GM23338 (cell line): ENCODE results near the gene NDUFB5. TPM values are rescaled to one million over a fixed set of nuclear protein-coding genes. Genes with fewer than 3 reads are reported as not detected.
A peak's percentile ranks its signal among the peaks of the same experiment; 100 is the strongest.

Experiments
- ATAC-seq: fragments of 200-7000 bp; cut with Tn5 transposase; 3 replicates; pipeline ENCODE4 v1.9.1; 2020
- DNase-seq: peaks from one replicate; pipeline ENCODE4 v3.0.0-alpha.2; 2015; ENCODE audit warnings: low spot score
- H2AFZ ChIP-seq: fragments of 200-600 bp; sonication (generic); 2 replicates; pipeline ENCODE4 v1.8.0; 2016; ENCODE audit warnings: antibody characterized with exemption, mild to moderate bottlenecking, moderate library complexity
- H3F3A ChIP-seq: fragments of 200-600 bp; sonication (generic); replicated peaks from 2 replicates; pipeline ENCODE4 v1.8.0; 2017; ENCODE audit warnings: antibody characterized with exemption, mixed run types, low read depth
- H3K27ac ChIP-seq: fragments of 200-600 bp; sonication (generic); 2 replicates; pipeline ENCODE4 v1.6.1; 2016; ENCODE audit warnings: low read depth
- H3K27me3 ChIP-seq: fragments of 200-600 bp; sonication (generic); 2 replicates; pipeline ENCODE4 v1.8.0; 2016; ENCODE audit warnings: mild to moderate bottlenecking, mixed run types, moderate library complexity; ENCODE audit not compliant: insufficient read depth
- H3K36me3 ChIP-seq: fragments of 200-600 bp; sonication (generic); 2 replicates; pipeline ENCODE4 v1.8.0; 2016; ENCODE audit warnings: mild to moderate bottlenecking; ENCODE audit not compliant: insufficient read depth
- H3K4me1 ChIP-seq: fragments of 200-600 bp; sonication (generic); 2 replicates; pipeline ENCODE4 v1.8.0; 2016; ENCODE audit warnings: mild to moderate bottlenecking, moderate library complexity; ENCODE audit not compliant: insufficient read depth
- H3K4me2 ChIP-seq: fragments of 200-600 bp; sonication (generic); 2 replicates; pipeline ENCODE4 v1.7.1; 2017; ENCODE audit warnings: mixed run types
- H3K4me3 ChIP-seq: fragments of 200-600 bp; sonication (generic); 2 replicates; pipeline ENCODE4 v1.6.1; 2016; ENCODE audit warnings: mixed run types
- H3K79me2 ChIP-seq: fragments of 200-600 bp; sonication (generic); replicated peaks from 2 replicates; pipeline ENCODE4 v1.8.0; 2017; ENCODE audit warnings: mild to moderate bottlenecking; ENCODE audit not compliant: insufficient read depth
- H3K9me2 ChIP-seq: fragments of 200-600 bp; sonication (generic); 2 replicates; pipeline ENCODE4 v1.8.0; 2017; ENCODE audit not compliant: insufficient read depth
- H4K20me1 ChIP-seq: fragments of 200-600 bp; sonication (generic); replicated peaks from 2 replicates; pipeline ENCODE4 v1.8.0; 2017; ENCODE audit warnings: mild to moderate bottlenecking; ENCODE audit not compliant: insufficient read depth
- H3K27ac Mint-ChIP-seq: 2 replicates; pipeline ENCODE4 v1.8.0; 2020; ENCODE audit warnings: inconsistent platforms, mild to moderate bottlenecking, moderate library complexity, mixed read lengths
- H3K27me3 Mint-ChIP-seq: 3 replicates; pipeline ENCODE4 v1.8.0; 2022; ENCODE audit warnings: low read depth, mild to moderate bottlenecking, moderate library complexity, mixed read lengths, inconsistent platforms; ENCODE audit not compliant: insufficient read depth, poor library complexity
- H3K36me3 Mint-ChIP-seq: 3 replicates; pipeline ENCODE4 v1.8.0; 2021; ENCODE audit warnings: low read depth, mild to moderate bottlenecking, inconsistent platforms, moderate library complexity, mixed read lengths
- H3K4me1 Mint-ChIP-seq: 3 replicates; pipeline ENCODE4 v1.8.0; 2020; ENCODE audit warnings: mild to moderate bottlenecking, inconsistent platforms, mixed read lengths
- H3K4me3 Mint-ChIP-seq: 3 replicates; pipeline ENCODE4 v1.8.0; 2021; ENCODE audit warnings: moderate library complexity, mild to moderate bottlenecking, inconsistent platforms, mixed read lengths
- H3K9me3 Mint-ChIP-seq: 3 replicates; pipeline ENCODE4 v1.8.0; 2020; ENCODE audit warnings: moderate library complexity, mild to moderate bottlenecking, inconsistent platforms, mixed read lengths
- CREB1 ChIP-seq: fragments of 250-450 bp; sonication (Bioruptor Pico); IDR thresholded peaks from 2 replicates; pipeline ENCODE4 v1.5.0; 2020; ENCODE audit warnings: low read depth, mild to moderate bottlenecking, moderate library complexity
- JUNB ChIP-seq: IDR thresholded peaks from one replicate; pipeline ENCODE4 v1.6.1; 2016; ENCODE audit warnings: antibody characterized with exemption; ENCODE audit not compliant: unreplicated experiment
- NANOG ChIP-seq: IDR thresholded peaks from 2 replicates; pipeline ENCODE4 v1.6.1; 2016; ENCODE audit warnings: antibody characterized with exemption, borderline replicate concordance
- POLR2AphosphoS5 ChIP-seq: IDR thresholded peaks from 2 replicates; pipeline ENCODE4 v1.6.1; 2016; ENCODE audit warnings: antibody characterized with exemption, low read depth
- REST ChIP-seq: IDR thresholded peaks from one replicate; pipeline ENCODE4 v1.6.1; 2018; ENCODE audit warnings: antibody characterized with exemption; ENCODE audit not compliant: unreplicated experiment
- STAT1 ChIP-seq: IDR thresholded peaks from one replicate; pipeline ENCODE4 v1.6.1; 2016; ENCODE audit warnings: antibody characterized with exemption; ENCODE audit not compliant: unreplicated experiment
- ZNF114 ChIP-seq: fragments of 250-450 bp; sonication (Bioruptor Pico); IDR thresholded peaks from 2 replicates; pipeline ENCODE4 v1.5.0; 2020; ENCODE audit warnings: mild to moderate bottlenecking, moderate library complexity
- ZNF331 ChIP-seq: fragments of 250-450 bp; sonication (Bioruptor Pico); IDR thresholded peaks from 2 replicates; pipeline ENCODE4 v1.5.0; 2020; ENCODE audit warnings: low read depth, mild to moderate bottlenecking, moderate library complexity
- polyA plus RNA-seq: library from polyadenylated mRNA; unstranded; fragments of >200 nt; fragmentation: Nextera tagmentation; extraction: Ambion mirVana; gene quantifications from 2 replicates; pipeline ENCODE4 v1.2.1, GENCODE V29; 2016
- total RNA-seq: library from RNA; depleted of rRNA; stranded (reverse); fragments of >200 nt; shearing (Covaris generic); gene quantifications from 2 replicates; pipeline ENCODE4 v1.2.3, GENCODE V29; 2014
- TF ChIP-seq, protein P1 (sequence below): fragments of 250-450 bp; sonication (Bioruptor Pico); IDR thresholded peaks from 2 replicates; pipeline ENCODE4 v1.5.0; 2020; ENCODE audit warnings: mild to moderate bottlenecking, moderate library complexity
- TF ChIP-seq, protein P2 (sequence below): IDR thresholded peaks from 2 replicates; pipeline ENCODE4 v1.6.1; 2016; ENCODE audit warnings: antibody characterized with exemption

The NDUFB5 gene
- total and polyA plus RNA-seq, 2 experiments from 2014 or later, result 65.4 to 113 TPM

DNA sequence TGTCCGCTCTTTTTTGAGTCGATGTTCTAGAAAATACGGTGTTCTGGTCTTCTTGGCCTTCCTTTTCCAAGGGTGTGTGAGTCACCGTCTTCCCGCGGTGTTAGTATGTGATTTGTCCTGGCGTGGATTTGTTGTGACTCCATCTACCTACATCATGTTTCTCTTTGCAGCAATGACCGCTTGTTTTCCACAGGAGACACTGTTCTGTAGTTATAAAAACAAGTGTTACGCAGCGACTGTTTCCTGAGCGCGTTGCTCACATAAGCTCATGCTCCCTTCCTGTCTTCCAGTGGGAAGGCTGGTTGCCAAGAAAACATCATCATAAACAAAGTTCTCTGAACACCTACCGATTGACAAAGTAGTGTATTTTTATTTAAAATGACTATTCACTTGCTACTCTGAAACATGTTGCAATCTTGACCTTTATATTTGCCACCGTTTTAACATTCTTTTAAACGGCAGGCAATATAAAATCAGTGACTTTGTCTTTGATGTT is 67.2 kb downstream of the NDUFB5 start (continued):
- TF ChIP-seq, protein P1, sequence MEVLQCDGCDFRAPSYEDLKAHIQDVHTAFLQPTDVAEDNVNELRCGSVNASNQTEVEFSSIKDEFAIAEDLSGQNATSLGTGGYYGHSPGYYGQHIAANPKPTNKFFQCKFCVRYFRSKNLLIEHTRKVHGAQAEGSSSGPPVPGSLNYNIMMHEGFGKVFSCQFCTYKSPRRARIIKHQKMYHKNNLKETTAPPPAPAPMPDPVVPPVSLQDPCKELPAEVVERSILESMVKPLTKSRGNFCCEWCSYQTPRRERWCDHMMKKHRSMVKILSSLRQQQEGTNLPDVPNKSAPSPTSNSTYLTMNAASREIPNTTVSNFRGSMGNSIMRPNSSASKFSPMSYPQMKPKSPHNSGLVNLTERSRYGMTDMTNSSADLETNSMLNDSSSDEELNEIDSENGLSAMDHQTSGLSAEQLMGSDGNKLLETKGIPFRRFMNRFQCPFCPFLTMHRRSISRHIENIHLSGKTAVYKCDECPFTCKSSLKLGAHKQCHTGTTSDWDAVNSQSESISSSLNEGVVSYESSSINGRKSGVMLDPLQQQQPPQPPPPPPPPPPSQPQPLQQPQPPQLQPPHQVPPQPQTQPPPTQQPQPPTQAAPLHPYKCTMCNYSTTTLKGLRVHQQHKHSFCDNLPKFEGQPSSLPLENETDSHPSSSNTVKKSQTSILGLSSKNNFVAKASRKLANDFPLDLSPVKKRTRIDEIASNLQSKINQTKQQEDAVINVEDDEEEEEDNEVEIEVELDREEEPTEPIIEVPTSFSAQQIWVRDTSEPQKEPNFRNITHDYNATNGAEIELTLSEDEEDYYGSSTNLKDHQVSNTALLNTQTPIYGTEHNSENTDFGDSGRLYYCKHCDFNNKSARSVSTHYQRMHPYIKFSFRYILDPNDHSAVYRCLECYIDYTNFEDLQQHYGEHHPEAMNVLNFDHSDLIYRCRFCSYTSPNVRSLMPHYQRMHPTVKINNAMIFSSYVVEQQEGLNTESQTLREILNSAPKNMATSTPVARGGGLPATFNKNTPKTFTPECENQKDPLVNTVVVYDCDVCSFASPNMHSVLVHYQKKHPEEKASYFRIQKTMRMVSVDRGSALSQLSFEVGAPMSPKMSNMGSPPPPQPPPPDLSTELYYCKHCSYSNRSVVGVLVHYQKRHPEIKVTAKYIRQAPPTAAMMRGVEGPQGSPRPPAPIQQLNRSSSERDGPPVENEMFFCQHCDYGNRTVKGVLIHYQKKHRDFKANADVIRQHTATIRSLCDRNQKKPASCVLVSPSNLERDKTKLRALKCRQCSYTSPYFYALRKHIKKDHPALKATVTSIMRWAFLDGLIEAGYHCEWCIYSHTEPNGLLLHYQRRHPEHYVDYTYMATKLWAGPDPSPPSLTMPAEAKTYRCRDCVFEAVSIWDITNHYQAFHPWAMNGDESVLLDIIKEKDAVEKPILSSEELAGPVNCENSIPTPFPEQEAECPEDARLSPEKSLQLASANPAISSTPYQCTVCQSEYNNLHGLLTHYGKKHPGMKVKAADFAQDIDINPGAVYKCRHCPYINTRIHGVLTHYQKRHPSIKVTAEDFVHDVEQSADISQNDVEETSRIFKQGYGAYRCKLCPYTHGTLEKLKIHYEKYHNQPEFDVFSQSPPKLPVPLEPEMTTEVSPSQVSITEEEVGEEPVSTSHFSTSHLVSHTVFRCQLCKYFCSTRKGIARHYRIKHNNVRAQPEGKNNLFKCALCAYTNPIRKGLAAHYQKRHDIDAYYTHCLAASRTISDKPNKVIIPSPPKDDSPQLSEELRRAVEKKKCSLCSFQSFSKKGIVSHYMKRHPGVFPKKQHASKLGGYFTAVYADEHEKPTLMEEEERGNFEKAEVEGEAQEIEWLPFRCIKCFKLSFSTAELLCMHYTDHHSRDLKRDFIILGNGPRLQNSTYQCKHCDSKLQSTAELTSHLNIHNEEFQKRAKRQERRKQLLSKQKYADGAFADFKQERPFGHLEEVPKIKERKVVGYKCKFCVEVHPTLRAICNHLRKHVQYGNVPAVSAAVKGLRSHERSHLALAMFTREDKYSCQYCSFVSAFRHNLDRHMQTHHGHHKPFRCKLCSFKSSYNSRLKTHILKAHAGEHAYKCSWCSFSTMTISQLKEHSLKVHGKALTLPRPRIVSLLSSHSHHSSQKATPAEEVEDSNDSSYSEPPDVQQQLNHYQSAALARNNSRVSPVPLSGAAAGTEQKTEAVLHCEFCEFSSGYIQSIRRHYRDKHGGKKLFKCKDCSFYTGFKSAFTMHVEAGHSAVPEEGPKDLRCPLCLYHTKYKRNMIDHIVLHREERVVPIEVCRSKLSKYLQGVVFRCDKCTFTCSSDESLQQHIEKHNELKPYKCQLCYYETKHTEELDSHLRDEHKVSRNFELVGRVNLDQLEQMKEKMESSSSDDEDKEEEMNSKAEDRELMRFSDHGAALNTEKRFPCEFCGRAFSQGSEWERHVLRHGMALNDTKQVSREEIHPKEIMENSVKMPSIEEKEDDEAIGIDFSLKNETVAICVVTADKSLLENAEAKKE (CRISPR knock-in tag), result no peak
- TF ChIP-seq NANOG (no peak), ZNF331 (CRISPR knock-in tag) (no peak), POLR2AphosphoS5 (no peak), CREB1 (no peak)

- H3K4me3 Mint-ChIP-seq, result no peak overlapping the region
- H3K9me3 Mint-ChIP-seq, result no peaks in the 10 kb centered on the region
- peaks cover 19% of the 10 kb centered on the region for H3K4me1 Mint-ChIP-seq
- no peak overlapping the region for H3K4me3 ChIP-seq
- no peak overlapping the region; the same call in 1 of the 2 replicates for H3K27ac Mint-ChIP-seq
- H3K36me3 Mint-ChIP-seq, result no peaks in the 10 kb centered on the region; the same call in 2 of the 3 replicates
- H3K36me3 ChIP-seq, result no peaks in the 10 kb centered on the region
- no peak overlapping the region for H2AFZ ChIP-seq
- H3K79me2 ChIP-seq, result peaks cover 98% of the 10 kb centered on the region
- TF ChIP-seq, protein P2, sequence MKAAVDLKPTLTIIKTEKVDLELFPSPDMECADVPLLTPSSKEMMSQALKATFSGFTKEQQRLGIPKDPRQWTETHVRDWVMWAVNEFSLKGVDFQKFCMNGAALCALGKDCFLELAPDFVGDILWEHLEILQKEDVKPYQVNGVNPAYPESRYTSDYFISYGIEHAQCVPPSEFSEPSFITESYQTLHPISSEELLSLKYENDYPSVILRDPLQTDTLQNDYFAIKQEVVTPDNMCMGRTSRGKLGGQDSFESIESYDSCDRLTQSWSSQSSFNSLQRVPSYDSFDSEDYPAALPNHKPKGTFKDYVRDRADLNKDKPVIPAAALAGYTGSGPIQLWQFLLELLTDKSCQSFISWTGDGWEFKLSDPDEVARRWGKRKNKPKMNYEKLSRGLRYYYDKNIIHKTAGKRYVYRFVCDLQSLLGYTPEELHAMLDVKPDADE, result no peak
- TF ChIP-seq NANOG (no peak), POLR2AphosphoS5 (no peak), REST (no peak), JUNB (no peak), STAT1 (no peak), ZNF114 (CRISPR knock-in tag) (no peak)
- H3K27me3 ChIP-seq, result no peaks in the 10 kb centered on the region
- no peaks in the 10 kb centered on the region; the same call in 1 of the 2 replicates for H3K9me2 ChIP-seq
- H3K27me3 Mint-ChIP-seq, result peaks cover 3% of the 10 kb centered on the region
- 0 out of 2 replicates have a peak overlapping the region, but pooled peaks have one; percentile 50 for H3K27ac ChIP-seq
- DNase-seq (no peak), ATAC-seq (0 out of 3 replicates have a peak, but pooled peaks have one; percentile 25)
- peak overlapping the region; percentile 32 for H3K4me2 ChIP-seq
- peaks cover 16% of the 10 kb centered on the region; the same call in 1 of the 2 replicates for H4K20me1 ChIP-seq
- peaks cover 12% of the 10 kb centered on the region for H3K4me1 ChIP-seq
- no peaks in the 10 kb centered on the region for H3F3A ChIP-seq
Measured at GRCh38 chr3:179672918-179673317, 68.3 kb downstream of the NDUFB5 start.
